IPS DF 4.7 (cell line): Measurements from ENCODE around the gene ZNF648.
"Not testable (repeated sequence)": the region's sequence is repeated elsewhere in the genome, so short reads cannot be mapped to it uniquely, and the experiment has no call there.

Experiments
- DNase-seq: peaks from one replicate; pipeline ENCODE4 v3.0.0-alpha.2; 2013; ENCODE audit warnings: low spot score; ENCODE audit errors: extremely low read depth

The ZNF648 gene

GRCh38 chr1:182069028-182069466 lies 7.5 kb upstream of the ZNF648 start:
- DNase-seq, result no peak

DNA sequence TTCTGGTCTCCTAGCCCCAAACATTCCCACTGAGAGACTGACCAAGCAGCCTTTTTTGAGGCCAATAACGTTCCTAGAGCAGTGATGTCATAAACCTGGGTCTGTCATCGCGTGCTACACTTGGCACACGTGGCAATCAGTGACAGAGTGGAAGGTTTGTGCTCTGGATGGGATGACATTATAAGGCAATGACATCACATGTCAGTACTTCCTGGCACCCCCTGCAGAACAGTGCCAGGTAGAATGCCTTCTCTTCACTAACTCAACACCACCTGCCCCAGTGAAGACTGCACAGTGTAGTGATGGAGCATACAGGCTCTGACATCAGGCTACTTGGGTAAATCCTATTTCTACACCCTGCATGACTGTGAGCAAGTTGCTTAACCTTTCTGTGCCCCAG lies 5.4 kb upstream of the ZNF648 start:
- DNase-seq, result no peak

DNA sequence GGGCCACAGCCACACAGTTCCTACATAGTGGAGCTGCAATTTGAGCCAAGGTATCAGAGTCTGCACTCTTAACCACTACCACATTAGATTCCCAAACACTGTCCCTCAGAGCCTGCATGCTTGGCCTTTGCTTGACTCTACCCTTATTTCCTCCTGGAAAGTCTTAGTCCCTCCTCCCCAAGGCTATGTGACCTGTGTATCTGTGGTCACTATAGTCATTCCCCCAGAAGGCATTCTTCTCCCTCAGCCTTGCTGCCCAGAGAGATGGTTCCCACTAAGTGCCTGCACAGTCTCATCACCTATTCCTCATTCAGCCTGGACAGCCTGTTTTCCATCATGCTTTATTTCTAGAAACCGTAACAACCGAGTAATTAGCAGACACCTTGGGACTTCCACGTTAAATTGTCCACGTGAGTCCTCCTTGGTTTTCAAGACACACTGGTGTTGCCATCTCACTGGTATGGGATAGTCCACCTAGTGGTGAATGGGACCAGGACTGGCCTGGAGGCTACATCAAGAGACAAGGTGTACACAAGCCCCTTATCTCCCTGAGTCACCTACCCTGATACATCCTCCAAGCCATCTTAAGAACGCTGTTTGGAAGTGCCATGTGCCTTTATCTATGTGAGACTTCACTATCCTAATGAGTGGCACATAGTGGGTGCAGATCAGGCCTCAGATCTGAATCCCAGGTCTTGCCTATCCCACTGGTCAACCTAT lies 3.8 kb upstream of the ZNF648 start:
- no peak for DNase-seq

GRCh38 chr1:182064611-182065010 lies 3.1 kb upstream of the ZNF648 start:
- no peak for DNase-seq

GRCh38 chr1:182062223-182062622 lies 711 bp upstream of the ZNF648 start:
- no peak for DNase-seq

DNA sequence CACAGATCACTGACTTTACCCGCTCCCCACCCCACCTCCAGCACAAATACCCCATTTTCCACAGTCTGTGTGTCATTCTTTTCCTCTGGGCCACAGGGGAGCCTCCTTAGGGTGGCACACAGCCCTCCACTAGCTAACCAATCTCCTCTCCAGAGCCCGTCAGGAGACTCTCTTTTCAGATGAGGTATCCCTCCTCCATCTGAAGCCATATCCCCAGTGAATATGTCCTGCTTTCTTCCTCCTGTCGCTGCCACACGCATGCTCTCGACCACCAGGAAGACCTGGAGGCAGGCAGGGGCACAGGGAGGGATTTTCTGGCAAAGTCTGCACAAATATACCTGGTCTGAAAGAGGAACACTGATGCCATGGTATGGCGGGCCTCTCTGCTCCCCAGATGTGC lies 635 bp downstream of the ZNF648 start:
- no peak for DNase-seq

- DNase-seq, result no peak
These were observed 1.6 kb downstream of the ZNF648 start for GRCh38 chr1:182059936-182060335.

GRCh38 chr1:182056601-182057366 lies 4.7 kb downstream of the ZNF648 start:
- no peak for DNase-seq

- no peak for DNase-seq
These were observed 6.7 kb downstream of the ZNF648 start for GRCh38 chr1:182054698-182055326.

DNA sequence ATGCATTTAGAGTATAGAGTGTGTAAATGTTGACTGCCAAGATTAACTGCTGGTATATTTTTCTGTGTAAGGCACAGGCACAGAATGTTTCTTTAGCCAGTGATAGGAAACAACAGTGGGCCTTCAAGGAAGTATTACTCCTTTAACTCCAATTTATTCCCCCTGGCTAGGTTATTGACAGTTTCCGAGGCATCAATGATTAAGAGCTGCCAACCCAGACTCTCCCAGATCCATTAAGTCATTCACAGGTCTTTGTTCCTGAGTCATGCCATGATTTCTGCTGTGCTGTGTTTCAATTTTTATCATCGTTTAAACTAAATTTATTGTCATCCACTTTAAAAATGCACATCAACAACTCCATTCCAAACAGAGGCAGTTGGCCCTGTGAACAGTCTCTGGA lies 9.2 kb downstream of the ZNF648 start:
- DNase-seq, result no peak

- no peak for DNase-seq
These were observed 9.6 kb downstream of the ZNF648 start for GRCh38 chr1:182051938-182052337.

GRCh38 chr1:182050481-182051448 lies 10.7 kb downstream of the ZNF648 start:
- DNase-seq, result no peak

DNA sequence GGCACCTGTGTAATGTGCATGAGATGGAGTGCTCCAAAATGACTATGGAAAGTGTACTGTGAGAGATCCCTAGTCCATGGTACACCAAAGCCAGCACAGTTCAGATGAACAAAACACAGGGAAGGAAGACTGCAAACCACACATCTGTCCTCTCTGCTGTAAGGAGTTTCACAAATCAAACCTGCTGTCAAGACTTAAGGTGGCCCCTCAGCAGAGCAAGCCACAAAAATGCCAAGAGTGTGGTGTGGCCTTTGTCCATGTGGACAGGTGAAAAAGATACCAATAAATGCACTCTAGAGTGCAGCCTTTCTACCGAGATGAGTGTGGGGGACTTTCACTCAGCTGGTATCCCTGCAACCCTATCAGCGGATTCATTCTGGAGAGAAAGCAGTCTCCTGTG lies 12.9 kb downstream of the ZNF648 start:
- no peak for DNase-seq

DNA sequence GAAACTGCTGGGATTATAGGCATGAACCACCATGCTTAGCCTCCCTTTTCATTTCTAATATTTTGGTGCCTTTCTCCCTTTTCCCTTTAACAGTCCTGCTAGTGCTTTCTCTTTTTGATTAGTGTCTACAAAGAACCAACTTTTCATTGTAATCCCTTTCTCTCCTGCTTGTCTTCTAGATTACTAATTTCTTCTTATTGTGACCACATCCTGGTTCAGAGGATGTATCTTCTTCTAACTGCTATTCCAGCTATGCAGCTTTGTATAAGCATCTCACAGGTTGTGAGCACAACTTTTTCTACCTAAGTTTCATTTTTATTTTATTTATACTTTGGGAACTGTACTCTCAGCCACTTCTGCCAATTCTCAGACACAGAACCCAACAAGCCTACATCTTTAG lies 14.7 kb downstream of the ZNF648 start:
- DNase-seq, result no peak

DNA sequence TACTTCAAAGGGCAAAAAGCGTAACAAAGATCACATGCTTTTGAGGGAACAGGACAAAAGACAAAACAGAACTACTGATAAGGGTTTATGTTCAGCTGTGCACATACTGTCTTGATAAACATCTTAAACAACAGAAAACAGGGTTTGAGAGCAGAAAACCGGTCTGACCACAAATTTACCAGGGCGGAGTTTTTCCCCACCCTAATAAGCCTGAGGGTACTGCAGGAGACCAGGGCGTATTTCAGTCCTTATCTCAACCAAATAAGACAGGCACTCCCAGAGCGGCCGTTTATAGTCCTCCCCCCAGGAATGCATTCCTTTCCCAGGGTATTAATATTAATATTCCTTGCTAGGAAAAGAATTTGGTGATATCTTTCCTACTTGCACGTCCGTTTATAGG lies 16.0 kb downstream of the ZNF648 start:
- not testable (repeated sequence) for DNase-seq

DNA sequence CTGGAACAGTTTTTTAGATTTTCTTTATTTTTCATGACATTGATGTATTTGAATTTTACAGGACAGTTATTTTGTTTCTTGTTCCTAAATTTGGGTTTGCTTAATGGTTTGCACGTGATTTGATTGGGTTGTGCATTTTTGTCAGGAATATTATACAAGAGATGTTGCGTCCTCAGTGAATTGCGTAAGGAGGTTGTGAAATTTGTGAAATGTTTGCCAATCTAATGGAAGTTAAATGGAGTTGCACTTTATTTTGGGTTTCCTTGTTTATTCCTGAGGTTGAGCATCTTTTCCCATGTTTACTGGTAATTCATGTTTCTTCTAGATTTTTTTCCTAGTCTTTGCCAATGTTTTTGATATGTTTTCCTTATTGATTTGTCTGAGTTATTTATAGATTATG lies 19.9 kb downstream of the ZNF648 start:
- DNase-seq, result no peak

DNA sequence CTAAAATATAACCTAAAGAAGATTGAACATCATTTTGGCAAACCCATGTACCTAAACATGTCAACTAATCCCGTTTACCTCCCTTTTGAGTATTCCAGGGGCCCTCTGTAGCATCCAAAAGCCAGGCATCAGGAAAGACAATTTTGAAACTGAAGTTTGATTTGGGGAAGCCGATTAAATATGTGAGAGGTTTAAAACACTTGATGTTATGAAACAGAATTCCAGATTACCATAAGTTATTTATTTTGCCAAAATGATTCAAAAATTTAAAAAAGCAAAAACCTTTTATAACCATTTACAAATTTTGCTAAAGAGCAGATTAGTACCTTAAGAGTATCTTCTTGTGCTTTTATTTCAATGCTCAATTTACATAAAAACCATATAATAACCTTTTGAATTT lies 23.3 kb downstream of the ZNF648 start:
- DNase-seq, result no peak

DNA sequence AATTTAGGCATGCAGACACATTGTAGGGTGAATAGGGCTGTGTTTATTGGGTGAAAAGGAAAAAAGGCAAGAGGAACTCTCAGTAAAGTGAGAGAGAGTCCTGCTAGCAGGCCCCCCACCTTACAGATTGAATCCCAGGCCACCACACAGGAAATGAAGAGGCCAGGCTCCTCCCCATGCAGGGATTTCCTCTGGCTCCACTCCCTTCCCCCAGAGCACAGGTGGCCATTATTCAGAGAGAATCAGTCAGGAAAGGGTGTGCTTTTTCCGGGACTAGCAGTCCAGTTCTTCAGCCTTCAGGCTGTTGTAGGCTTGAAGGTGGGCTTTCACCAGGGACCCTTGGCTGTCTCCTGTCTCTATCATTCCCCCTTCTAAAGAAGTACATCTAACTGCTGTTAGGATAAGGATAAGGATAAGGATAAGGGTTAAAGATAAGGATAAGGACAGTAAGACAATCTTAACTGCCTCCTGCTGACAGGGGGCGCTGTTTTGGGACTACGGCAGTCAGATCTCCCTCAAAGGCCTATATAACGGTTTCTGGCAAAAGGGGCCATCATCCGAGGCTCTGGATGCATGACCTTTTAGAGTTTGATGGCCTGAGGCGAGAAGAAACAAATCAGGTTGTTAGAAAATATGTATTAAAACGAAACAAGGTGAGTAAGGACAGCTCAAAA lies 26.3 kb downstream of the ZNF648 start:
- no peak for DNase-seq

DNA sequence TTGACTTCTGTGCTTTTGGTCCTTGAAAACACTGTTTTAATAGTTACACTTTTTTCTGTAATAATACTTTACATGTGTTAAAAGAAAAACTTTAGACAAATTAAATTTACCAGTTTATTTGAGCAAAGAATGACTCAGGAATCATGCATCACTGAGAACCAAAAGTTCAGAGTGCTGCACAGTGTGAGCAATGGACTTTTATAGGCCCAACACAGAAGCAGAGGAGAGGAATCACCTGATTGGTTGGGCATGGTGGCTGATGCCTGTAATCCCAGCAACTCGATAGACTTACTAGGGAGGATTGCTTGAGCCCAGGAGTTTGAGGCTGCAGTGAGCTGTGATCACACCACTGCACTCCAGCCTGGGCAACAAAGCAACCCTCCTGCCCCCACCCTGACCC lies 29.3 kb downstream of the ZNF648 start:
- no peak for DNase-seq

DNA sequence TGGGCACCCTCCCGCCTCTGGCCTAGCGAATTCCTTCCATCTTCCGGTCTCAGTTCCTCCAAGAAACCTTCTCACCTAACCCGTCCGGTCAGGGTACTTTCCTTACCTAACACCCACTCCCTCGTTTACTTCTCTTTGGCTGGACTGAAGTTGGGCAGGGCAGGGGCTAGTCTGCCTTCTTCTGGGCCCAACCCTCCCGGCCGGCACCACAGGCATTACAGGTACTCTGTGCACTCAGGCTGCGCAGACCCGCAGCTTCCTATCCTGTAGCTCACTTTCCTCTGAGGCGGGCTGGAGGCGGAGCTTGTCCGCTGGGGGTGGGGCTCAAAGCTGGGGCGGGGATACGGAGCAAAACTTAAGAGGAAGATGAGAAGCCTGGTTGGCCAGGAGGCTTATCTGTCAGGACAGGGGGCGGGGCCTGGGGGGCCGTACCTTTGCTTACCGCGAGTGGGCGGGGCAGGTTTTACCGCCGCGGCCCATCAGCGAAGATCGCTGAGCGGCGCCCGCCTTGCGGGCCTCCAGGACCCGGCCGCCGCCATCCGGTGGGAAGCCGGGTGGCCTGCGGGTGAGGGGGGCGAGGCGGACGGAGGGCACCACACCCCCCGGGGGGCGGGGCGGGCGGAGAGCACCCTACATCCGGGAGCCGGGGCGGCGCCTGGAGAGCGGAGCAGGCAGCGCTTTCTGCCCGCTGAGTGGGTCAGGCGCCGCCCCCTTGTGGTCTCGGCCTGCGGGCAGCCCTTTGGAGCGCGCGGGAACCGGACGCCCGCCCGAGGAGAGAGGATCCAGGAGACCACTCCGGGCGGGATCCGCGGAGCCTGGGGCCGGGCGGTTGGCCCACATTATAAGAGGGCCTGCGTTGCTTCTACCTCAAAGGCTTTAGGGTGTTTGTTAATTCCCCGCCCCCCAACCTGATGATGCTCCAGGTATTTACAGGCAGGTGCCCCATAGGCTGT lies 31.9 kb downstream of the ZNF648 start:
- peak; percentile 74 for DNase-seq
